Astrocyte (in vitro differentiated cells and primary cell): ENCODE data around the gene CLEC19A.

Experiments used
- EZH2 ChIP-seq: IDR thresholded peaks from 2 replicates; pipeline ENCODE4 v1.6.1; 2012; ENCODE audit warnings: mild to moderate bottlenecking, low read length, inconsistent platforms; ENCODE audit not compliant: insufficient read depth
- TF ChIP-seq, protein P1 (sequence below): IDR thresholded peaks from 2 replicates; pipeline ENCODE4 v1.5.1; 2011; ENCODE audit warnings: low read depth, mild to moderate bottlenecking, inconsistent platforms, low read length, moderate library complexity; ENCODE audit not compliant: insufficient read depth

DNA sequence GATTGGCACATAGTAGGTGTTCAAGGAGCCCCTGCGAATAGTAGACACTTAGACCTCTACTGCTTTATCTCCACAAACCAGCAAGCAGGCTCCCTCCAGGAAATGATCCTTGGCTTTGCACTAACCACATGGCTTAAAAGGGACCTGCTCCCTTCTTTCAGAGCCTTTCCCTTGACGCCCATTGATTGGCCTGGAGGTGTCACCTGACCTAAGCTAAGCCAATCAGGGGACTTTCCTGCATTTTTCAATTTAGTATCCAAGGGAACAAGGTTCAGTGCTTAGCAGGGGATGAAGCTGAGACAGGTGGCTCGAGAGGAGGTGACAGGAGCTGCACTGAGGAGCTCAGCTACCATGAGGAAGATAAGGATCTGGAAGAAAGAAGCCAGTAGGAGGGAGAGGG is 52.8 kb downstream of the CLEC19A start:
- TF ChIP-seq, protein P1, sequence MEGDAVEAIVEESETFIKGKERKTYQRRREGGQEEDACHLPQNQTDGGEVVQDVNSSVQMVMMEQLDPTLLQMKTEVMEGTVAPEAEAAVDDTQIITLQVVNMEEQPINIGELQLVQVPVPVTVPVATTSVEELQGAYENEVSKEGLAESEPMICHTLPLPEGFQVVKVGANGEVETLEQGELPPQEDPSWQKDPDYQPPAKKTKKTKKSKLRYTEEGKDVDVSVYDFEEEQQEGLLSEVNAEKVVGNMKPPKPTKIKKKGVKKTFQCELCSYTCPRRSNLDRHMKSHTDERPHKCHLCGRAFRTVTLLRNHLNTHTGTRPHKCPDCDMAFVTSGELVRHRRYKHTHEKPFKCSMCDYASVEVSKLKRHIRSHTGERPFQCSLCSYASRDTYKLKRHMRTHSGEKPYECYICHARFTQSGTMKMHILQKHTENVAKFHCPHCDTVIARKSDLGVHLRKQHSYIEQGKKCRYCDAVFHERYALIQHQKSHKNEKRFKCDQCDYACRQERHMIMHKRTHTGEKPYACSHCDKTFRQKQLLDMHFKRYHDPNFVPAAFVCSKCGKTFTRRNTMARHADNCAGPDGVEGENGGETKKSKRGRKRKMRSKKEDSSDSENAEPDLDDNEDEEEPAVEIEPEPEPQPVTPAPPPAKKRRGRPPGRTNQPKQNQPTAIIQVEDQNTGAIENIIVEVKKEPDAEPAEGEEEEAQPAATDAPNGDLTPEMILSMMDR = no peak
- no peak for TF ChIP-seq EZH2
